HCT116 (cell line): ENCODE measurements around the gene ZNF283.
"Not testable (repeated sequence)": the region's sequence is repeated elsewhere in the genome, so short reads cannot be mapped to it uniquely, and the experiment has no call there.

ENCODE experiments used
- CBX3 ChIP-seq: IDR thresholded peaks from 2 replicates; pipeline ENCODE4 v1.6.1; 2012; ENCODE audit warnings: low read depth
- CEBPB ChIP-seq: IDR thresholded peaks from 2 replicates; pipeline ENCODE4 v1.6.1; 2012; ENCODE audit warnings: low read depth
- EGR1 ChIP-seq: IDR thresholded peaks from 2 replicates; pipeline ENCODE4 v1.6.1; 2012; ENCODE audit warnings: low read depth
- ELF1 ChIP-seq: IDR thresholded peaks from 2 replicates; pipeline ENCODE4 v1.6.1; 2012; ENCODE audit warnings: low read depth, borderline replicate concordance
- EZH2 ChIP-seq: fragments of 200-600 bp; sonication (generic); IDR thresholded peaks from 2 replicates; pipeline ENCODE4 v1.6.1; 2017; ENCODE audit warnings: antibody characterized with exemption, mixed run types
- JUND ChIP-seq: IDR thresholded peaks from 2 replicates; pipeline ENCODE4 v1.6.1; 2012
- POLR2A ChIP-seq: IDR thresholded peaks from 2 replicates; pipeline ENCODE4 v1.7.0; 2011; ENCODE audit warnings: borderline replicate concordance; ENCODE audit not compliant: insufficient read depth, insufficient read length; ENCODE audit errors: extremely low read depth
- POLR2AphosphoS5 ChIP-seq: IDR thresholded peaks from 2 replicates; pipeline ENCODE4 v1.6.1; 2011; ENCODE audit warnings: mild to moderate bottlenecking, low read depth, low read length, moderate library complexity
- YY1 ChIP-seq: IDR thresholded peaks from 2 replicates; pipeline ENCODE4 v1.6.1; 2011; ENCODE audit warnings: low read length, low read depth, moderate library complexity, mild to moderate bottlenecking; ENCODE audit not compliant: insufficient replicate concordance; ENCODE audit errors: extremely low read depth
- TF ChIP-seq, protein P1 (sequence below), 3 experiments: fragments of 200-600 bp in 1 of 3; sonication (generic) in 1 of 3; IDR thresholded peaks in 2 of 3; conservative IDR thresholded peaks in 1 of 3; 2 replicates each; pipeline ENCODE4 v1.5.1; 2012 to 2017; ENCODE audit warnings: low read depth in 2 of 3, low read length in 2 of 3, antibody characterized with exemption in 1 of 3, borderline replicate concordance in 1 of 3, control low read depth in 1 of 3, mild to moderate bottlenecking in 1 of 3, mixed read lengths in 1 of 3, mixed run types in 1 of 3, moderate library complexity in 1 of 3; ENCODE audit not compliant: insufficient read depth in 1 of 3
- TF ChIP-seq, protein P2 (sequence below): IDR thresholded peaks from 2 replicates; pipeline ENCODE4 v1.6.1; 2012
- TF ChIP-seq, protein P3 (sequence below): IDR thresholded peaks from 2 replicates; pipeline ENCODE4 v1.6.1; 2012; ENCODE audit warnings: low read depth
- TF ChIP-seq, protein P4 (sequence below): IDR thresholded peaks from 2 replicates; pipeline ENCODE4 v1.6.1; 2011; ENCODE audit warnings: mild to moderate bottlenecking, low read length, moderate library complexity; ENCODE audit not compliant: insufficient replicate concordance; ENCODE audit errors: extremely low read depth

DNA sequence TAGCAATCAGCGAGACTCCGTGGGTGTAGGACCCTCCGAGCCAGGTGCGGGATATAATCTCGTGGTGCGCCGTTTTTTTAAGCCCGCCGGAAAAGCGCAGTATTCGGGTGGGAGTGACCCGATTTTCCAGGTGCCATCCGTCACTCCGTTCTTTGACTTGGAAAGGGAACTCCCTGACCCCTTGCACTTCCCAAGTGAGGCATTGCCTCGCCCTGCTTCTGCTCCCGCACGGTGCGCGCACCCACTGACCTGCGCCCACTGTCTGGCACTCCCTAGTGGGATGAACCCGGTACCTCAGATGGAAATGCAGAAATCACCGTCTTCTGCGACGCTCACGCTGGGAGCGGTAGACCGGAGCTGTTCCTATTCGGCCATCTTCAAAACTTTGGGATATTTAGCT is 39.8 kb downstream of the ZNF283 start:
- TF ChIP-seq JUND, POLR2A, POLR2AphosphoS5, EGR1, YY1, CBX3, EZH2, ELF1, CEBPB: not testable (repeated sequence)
- TF ChIP-seq, protein P1, sequence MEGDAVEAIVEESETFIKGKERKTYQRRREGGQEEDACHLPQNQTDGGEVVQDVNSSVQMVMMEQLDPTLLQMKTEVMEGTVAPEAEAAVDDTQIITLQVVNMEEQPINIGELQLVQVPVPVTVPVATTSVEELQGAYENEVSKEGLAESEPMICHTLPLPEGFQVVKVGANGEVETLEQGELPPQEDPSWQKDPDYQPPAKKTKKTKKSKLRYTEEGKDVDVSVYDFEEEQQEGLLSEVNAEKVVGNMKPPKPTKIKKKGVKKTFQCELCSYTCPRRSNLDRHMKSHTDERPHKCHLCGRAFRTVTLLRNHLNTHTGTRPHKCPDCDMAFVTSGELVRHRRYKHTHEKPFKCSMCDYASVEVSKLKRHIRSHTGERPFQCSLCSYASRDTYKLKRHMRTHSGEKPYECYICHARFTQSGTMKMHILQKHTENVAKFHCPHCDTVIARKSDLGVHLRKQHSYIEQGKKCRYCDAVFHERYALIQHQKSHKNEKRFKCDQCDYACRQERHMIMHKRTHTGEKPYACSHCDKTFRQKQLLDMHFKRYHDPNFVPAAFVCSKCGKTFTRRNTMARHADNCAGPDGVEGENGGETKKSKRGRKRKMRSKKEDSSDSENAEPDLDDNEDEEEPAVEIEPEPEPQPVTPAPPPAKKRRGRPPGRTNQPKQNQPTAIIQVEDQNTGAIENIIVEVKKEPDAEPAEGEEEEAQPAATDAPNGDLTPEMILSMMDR (IDR thresholded peaks at IDR 0.05 in 2 of 3, conservative IDR thresholded peaks at IDR 0.05 in 1 of 3; ENCODE audit: borderline replicate concordance in 1 of 3, insufficient read depth in 1 of 3, low read depth in 2 of 3, low read length in 2 of 3), result not testable (repeated sequence)
- TF ChIP-seq, protein P2, sequence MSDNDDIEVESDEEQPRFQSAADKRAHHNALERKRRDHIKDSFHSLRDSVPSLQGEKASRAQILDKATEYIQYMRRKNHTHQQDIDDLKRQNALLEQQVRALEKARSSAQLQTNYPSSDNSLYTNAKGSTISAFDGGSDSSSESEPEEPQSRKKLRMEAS, result not testable (repeated sequence)
- TF ChIP-seq, protein P3, sequence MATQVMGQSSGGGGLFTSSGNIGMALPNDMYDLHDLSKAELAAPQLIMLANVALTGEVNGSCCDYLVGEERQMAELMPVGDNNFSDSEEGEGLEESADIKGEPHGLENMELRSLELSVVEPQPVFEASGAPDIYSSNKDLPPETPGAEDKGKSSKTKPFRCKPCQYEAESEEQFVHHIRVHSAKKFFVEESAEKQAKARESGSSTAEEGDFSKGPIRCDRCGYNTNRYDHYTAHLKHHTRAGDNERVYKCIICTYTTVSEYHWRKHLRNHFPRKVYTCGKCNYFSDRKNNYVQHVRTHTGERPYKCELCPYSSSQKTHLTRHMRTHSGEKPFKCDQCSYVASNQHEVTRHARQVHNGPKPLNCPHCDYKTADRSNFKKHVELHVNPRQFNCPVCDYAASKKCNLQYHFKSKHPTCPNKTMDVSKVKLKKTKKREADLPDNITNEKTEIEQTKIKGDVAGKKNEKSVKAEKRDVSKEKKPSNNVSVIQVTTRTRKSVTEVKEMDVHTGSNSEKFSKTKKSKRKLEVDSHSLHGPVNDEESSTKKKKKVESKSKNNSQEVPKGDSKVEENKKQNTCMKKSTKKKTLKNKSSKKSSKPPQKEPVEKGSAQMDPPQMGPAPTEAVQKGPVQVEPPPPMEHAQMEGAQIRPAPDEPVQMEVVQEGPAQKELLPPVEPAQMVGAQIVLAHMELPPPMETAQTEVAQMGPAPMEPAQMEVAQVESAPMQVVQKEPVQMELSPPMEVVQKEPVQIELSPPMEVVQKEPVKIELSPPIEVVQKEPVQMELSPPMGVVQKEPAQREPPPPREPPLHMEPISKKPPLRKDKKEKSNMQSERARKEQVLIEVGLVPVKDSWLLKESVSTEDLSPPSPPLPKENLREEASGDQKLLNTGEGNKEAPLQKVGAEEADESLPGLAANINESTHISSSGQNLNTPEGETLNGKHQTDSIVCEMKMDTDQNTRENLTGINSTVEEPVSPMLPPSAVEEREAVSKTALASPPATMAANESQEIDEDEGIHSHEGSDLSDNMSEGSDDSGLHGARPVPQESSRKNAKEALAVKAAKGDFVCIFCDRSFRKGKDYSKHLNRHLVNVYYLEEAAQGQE, result not testable (repeated sequence)
- TF ChIP-seq, protein P4, sequence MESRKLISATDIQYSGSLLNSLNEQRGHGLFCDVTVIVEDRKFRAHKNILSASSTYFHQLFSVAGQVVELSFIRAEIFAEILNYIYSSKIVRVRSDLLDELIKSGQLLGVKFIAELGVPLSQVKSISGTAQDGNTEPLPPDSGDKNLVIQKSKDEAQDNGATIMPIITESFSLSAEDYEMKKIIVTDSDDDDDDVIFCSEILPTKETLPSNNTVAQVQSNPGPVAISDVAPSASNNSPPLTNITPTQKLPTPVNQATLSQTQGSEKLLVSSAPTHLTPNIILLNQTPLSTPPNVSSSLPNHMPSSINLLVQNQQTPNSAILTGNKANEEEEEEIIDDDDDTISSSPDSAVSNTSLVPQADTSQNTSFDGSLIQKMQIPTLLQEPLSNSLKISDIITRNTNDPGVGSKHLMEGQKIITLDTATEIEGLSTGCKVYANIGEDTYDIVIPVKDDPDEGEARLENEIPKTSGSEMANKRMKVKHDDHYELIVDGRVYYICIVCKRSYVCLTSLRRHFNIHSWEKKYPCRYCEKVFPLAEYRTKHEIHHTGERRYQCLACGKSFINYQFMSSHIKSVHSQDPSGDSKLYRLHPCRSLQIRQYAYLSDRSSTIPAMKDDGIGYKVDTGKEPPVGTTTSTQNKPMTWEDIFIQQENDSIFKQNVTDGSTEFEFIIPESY, result not testable (repeated sequence)
